Keratinocyte (primary cell): ENCODE measurements around the gene PKP4. TPM values are rescaled to one million over a fixed set of nuclear protein-coding genes. Genes with fewer than 3 reads are reported as not detected.
"Not testable (repeated sequence)": the region's sequence is repeated elsewhere in the genome, so short reads cannot be mapped to it uniquely, and the experiment has no call there.

ENCODE experiments used
- DNase-seq: peaks from one replicate; pipeline ENCODE4 v3.0.0-alpha.2; 2011; ENCODE audit warnings: low read depth, missing footprints, low spot score
- FAIRE-seq: peaks from 2 replicates; lab custom pipeline; 2011; peaks lifted over from hg19 to GRCh38; lab: Jason Lieb, UNC
- H2AFZ ChIP-seq: 2 replicates; pipeline ENCODE4 v1.6.0; 2012; ENCODE audit warnings: low read length, control low read depth, inconsistent platforms; ENCODE audit not compliant: control insufficient read depth
- H3K27ac ChIP-seq: 2 replicates; pipeline ENCODE4 v1.5.1; 2011; ENCODE audit warnings: low read length; ENCODE audit not compliant: control insufficient read depth, insufficient read depth
- H3K27me3 ChIP-seq: 3 replicates; pipeline ENCODE4 v1.6.0; 2011; ENCODE audit warnings: low read length; ENCODE audit not compliant: control insufficient read depth, insufficient read depth; ENCODE audit errors: extremely low read depth
- H3K36me3 ChIP-seq, 2 experiments: 2 replicates in 1 of 2; 3 replicates in 1 of 2; pipeline ENCODE4 v1.5.1; 2011; ENCODE audit warnings: low read length in 2 of 2, mild to moderate bottlenecking in 1 of 2; ENCODE audit not compliant: control insufficient read depth in 2 of 2, insufficient read depth in 2 of 2; ENCODE audit errors: extremely low read depth in 1 of 2
- H3K4me1 ChIP-seq: 3 replicates; pipeline ENCODE4 v1.5.1; 2011; ENCODE audit warnings: low read length; ENCODE audit not compliant: control insufficient read depth, insufficient read depth; ENCODE audit errors: extremely low read depth
- H3K4me2 ChIP-seq: 3 replicates; pipeline ENCODE4 v1.6.0; 2011; ENCODE audit warnings: low read depth, low read length; ENCODE audit not compliant: control insufficient read depth, insufficient read depth; ENCODE audit errors: extremely low read depth
- H3K4me3 ChIP-seq, 3 experiments: fragments of 200-600 bp in 1 of 3; sonication (generic) in 1 of 3; 2 replicates in 2 of 3; 3 replicates in 1 of 3; pipeline ENCODE4 v1.5.1; 2011 to 2016; ENCODE audit warnings: low read length in 3 of 3, mild to moderate bottlenecking in 3 of 3, control low read depth in 2 of 3, inconsistent platforms in 1 of 3, low read depth in 1 of 3, mixed read lengths in 1 of 3, mixed run types in 1 of 3, moderate library complexity in 1 of 3; ENCODE audit not compliant: control insufficient read depth in 2 of 3, insufficient read depth in 2 of 3; ENCODE audit errors: extremely low read depth in 1 of 3
- H3K79me2 ChIP-seq: 2 replicates; pipeline ENCODE4 v1.6.0; 2012; ENCODE audit warnings: low read length; ENCODE audit not compliant: control insufficient read depth, insufficient read depth
- H3K9ac ChIP-seq: 3 replicates; pipeline ENCODE4 v1.6.0; 2011; ENCODE audit warnings: low read length; ENCODE audit not compliant: control insufficient read depth, insufficient read depth; ENCODE audit errors: extremely low read depth
- H3K9me1 ChIP-seq: 3 replicates; pipeline ENCODE4 v1.6.0; 2011; ENCODE audit warnings: low read length; ENCODE audit not compliant: control insufficient read depth, insufficient read depth; ENCODE audit errors: extremely low read depth
- H3K9me3 ChIP-seq: 2 replicates; pipeline ENCODE4 v1.5.1; 2012; ENCODE audit warnings: low read depth, low read length; ENCODE audit not compliant: control insufficient read depth
- H4K20me1 ChIP-seq: 3 replicates; pipeline ENCODE4 v1.6.0; 2011; ENCODE audit warnings: low read length; ENCODE audit not compliant: control insufficient read depth, insufficient read depth; ENCODE audit errors: extremely low read depth
- EZH2 ChIP-seq: IDR thresholded peaks from one replicate; pipeline ENCODE4 v1.6.1; 2012; ENCODE audit warnings: inconsistent platforms, mild to moderate bottlenecking, low read length, moderate library complexity
- dilution Hi-C: fragments of 300-500 bp; cut with MboI; formaldehyde crosslinking; loops from one replicate; pipeline ENCODE4 v1.7.0; 2020; ENCODE audit warnings: low sequenced_read_pairs; ENCODE audit not compliant: extremely low pct_ligation_motif_present
- polyA plus RNA-seq, 5 experiments: library from polyadenylated mRNA; depleted of rRNA in 3 of 5; stranded (reverse) in 3 of 5; stranded (forward) in 1 of 5; unstranded in 1 of 5; fragments of >200 nt; gene quantifications; 1 replicate in 1 of 5; 2 replicates in 3 of 5; 3 replicates in 1 of 5; pipeline versions ENCODE4 v1.2.1 to v1.2.3, GENCODE V29; 2011 to 2012; ENCODE audit warnings: missing spikeins in 2 of 5, low read depth in 1 of 5, low replicate concordance in 1 of 5
- TF ChIP-seq, protein P1 (sequence below), 3 experiments: IDR thresholded peaks in 1 of 3; conservative IDR thresholded peaks in 1 of 3; optimal IDR thresholded peaks in 1 of 3; 2 replicates in 2 of 3; 3 replicates in 1 of 3; pipeline versions ENCODE3 to v1.5.1; 2011; ENCODE audit warnings: low read length in 3 of 3, mild to moderate bottlenecking in 3 of 3, moderate library complexity in 2 of 3, control low read depth in 1 of 3, inconsistent platforms in 1 of 3; ENCODE audit not compliant: insufficient read depth in 2 of 3; ENCODE audit errors: extremely low read depth in 1 of 3

PKP4 gene
- polyA plus RNA-seq, 1 donor (not counting 4 experiments of a cell fraction or from before 2014, with no cell fraction given): 43.8 TPM

DNA sequence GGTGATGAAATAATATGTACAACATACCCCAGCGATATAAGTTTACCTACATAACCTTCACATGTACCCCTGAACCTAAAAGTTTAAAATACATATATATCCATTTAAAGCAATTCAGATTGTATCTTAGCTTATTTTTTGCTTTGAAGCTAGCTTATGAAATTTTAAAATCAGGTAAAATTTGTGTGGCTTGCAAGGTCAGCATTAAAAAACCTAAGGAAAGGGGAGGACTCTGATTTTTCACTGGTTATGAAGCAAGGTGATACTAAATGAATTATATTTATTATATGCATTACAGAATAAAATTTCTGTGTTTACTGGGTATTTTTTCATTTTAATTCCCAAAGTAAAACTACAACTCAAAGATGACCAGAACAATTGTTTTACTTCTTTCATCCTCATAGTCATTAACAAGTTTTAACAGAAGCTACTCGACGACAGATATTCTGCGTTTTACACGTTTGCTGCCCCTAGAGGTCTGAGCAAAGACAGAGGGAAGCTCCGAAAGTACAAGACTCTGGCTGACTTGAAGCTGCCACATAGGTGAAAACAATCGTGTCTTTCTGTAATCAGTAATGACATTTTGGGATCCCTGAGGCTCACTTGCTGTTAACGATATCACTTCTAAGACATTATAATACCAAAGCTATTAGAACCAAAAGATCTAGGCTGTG lies 17.1 kb downstream of the PKP4 start:
- Histone ChIP-seq H3K4me2 (no peak overlapping the region), H3K9me3 (no peaks in the 10 kb centered on the region), H3K9ac (no peak overlapping the region), H3K79me2 (peaks cover 14% of the 10 kb centered on the region), H3K27me3 (no peaks in the 10 kb centered on the region), H3K27ac (no peak overlapping the region), H3K9me1 (peaks cover 2% of the 10 kb centered on the region), H4K20me1 (no peaks in the 10 kb centered on the region), H3K4me1 (peaks cover 10% of the 10 kb centered on the region), H3K36me3 (peaks cover 0 to 4% of the 10 kb centered on the region in 2 experiments), H2AFZ (no peak overlapping the region), H3K4me3 (no peak overlapping the region)
- TF ChIP-seq, protein P1, sequence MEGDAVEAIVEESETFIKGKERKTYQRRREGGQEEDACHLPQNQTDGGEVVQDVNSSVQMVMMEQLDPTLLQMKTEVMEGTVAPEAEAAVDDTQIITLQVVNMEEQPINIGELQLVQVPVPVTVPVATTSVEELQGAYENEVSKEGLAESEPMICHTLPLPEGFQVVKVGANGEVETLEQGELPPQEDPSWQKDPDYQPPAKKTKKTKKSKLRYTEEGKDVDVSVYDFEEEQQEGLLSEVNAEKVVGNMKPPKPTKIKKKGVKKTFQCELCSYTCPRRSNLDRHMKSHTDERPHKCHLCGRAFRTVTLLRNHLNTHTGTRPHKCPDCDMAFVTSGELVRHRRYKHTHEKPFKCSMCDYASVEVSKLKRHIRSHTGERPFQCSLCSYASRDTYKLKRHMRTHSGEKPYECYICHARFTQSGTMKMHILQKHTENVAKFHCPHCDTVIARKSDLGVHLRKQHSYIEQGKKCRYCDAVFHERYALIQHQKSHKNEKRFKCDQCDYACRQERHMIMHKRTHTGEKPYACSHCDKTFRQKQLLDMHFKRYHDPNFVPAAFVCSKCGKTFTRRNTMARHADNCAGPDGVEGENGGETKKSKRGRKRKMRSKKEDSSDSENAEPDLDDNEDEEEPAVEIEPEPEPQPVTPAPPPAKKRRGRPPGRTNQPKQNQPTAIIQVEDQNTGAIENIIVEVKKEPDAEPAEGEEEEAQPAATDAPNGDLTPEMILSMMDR (optimal IDR thresholded peaks at IDR 0.05 in 1 of 3, IDR thresholded peaks at IDR 0.05 in 1 of 3, conservative IDR thresholded peaks at IDR 0.05 in 1 of 3; ENCODE audit: extremely low read depth in 1 of 3, insufficient read depth in 2 of 3, low read length in 3 of 3): no peak
- TF ChIP-seq EZH2: no peak
- DNase-seq: no peak
- no peak for FAIRE-seq
- dilution Hi-C loops: no loop called here

DNA sequence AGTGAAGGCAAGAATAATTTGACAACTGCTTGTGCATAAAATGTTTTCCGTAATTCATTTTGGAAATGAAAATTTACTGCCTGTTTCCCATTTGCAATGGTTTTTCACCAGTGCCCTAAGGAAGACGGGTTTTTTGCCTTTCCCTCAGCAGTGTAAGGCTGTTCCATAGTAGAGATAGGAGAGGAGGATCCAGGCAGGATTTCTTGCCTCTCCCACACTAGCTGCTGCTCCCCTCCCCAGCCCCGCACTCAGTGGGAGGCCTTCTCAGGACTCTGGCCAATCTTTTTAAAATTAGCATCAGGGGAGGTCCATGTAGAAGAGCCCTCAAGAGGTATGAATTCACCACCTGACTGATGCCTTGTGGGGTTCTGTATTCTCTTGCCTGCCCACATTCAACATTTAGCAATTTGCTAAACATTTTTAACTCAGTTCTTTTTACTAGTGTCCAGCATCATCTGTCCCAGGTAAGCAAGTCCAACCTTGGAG lies 17.8 kb downstream of the PKP4 start:
- dilution Hi-C loops, H3K27me3 ChIP-seq, H3K27ac ChIP-seq, H3K4me3 ChIP-seq, FAIRE-seq, H3K9me3 ChIP-seq, H3K36me3 ChIP-seq, H3K4me2 ChIP-seq, H2AFZ ChIP-seq, H3K9ac ChIP-seq, H3K9me1 ChIP-seq, DNase-seq, H4K20me1 ChIP-seq: not testable (repeated sequence)
- H3K4me1 ChIP-seq: peaks cover 10% of the 10 kb centered on the region
- H3K79me2 ChIP-seq: peaks cover 16% of the 10 kb centered on the region
